ENCODE measurements around the gene TWIST2. TPM values are rescaled to one million over a fixed set of nuclear protein-coding genes. Genes with fewer than 3 reads are reported as not detected.

The TWIST2 gene
- total RNA-seq, 2 donors from 2014 or later: 41.4 to 62.1 TPM

GRCh38 chr2:238879621-238880377, 31.9 kb downstream of the TWIST2 start:
- H3K27ac ChIP-seq: no peak overlapping the region
- H3K27me3 ChIP-seq (replicated peaks; ENCODE audit: insufficient read depth): no peaks in the 10 kb centered on the region
- ATAC-seq (ENCODE audit: insufficient number of reproducible peaks, low FRiP score, low read depth) (no peak), DNase-seq (ENCODE audit: low spot score) (no peak)
- no peak for TF ChIP-seq CTCF (IDR thresholded peaks at IDR 0.05)
- no peaks in the 10 kb centered on the region for H3K4me1 ChIP-seq (ENCODE audit: control insufficient read depth in 1 of 2, low read depth in 2 of 2)
- no peak overlapping the region for H3K4me3 ChIP-seq
- H3K9me3 ChIP-seq: no peaks in the 10 kb centered on the region
- H3K36me3 ChIP-seq: no peaks in the 10 kb centered on the region

GRCh38 chr2:238881353-238882081, 33.6 kb downstream of the TWIST2 start:
- Histone ChIP-seq H3K27me3 (replicated peaks; ENCODE audit: insufficient read depth) (no peaks in the 10 kb centered on the region), H3K36me3 (no peaks in the 10 kb centered on the region), H3K4me1 (ENCODE audit: control insufficient read depth in 1 of 2, low read depth in 2 of 2) (no peaks in the 10 kb centered on the region), H3K4me3 (no peak overlapping the region), H3K9me3 (no peaks in the 10 kb centered on the region), H3K27ac (no peak overlapping the region)
- TF ChIP-seq CTCF (IDR thresholded peaks at IDR 0.05): no peak
- no peak for DNase-seq (ENCODE audit: low spot score)
- ATAC-seq (ENCODE audit: insufficient number of reproducible peaks, low FRiP score, low read depth): no peak

- Histone ChIP-seq H3K36me3 (no peaks in the 10 kb centered on the region), H3K4me1 (ENCODE audit: control insufficient read depth in 1 of 2, low read depth in 2 of 2) (no peaks in the 10 kb centered on the region), H3K27ac (no peak overlapping the region), H3K27me3 (replicated peaks; ENCODE audit: insufficient read depth) (no peaks in the 10 kb centered on the region), H3K4me3 (no peak overlapping the region), H3K9me3 (no peaks in the 10 kb centered on the region)
- TF ChIP-seq CTCF (IDR thresholded peaks at IDR 0.05): no peak
- DNase-seq (ENCODE audit: low spot score) (no peak), ATAC-seq (ENCODE audit: insufficient number of reproducible peaks, low FRiP score, low read depth) (no peak)
Measured at GRCh38 chr2:238882082-238882755, 34.3 kb downstream of the TWIST2 start.

- H3K36me3 ChIP-seq: no peaks in the 10 kb centered on the region
- ATAC-seq (ENCODE audit: insufficient number of reproducible peaks, low FRiP score, low read depth) (no peak), DNase-seq (ENCODE audit: low spot score) (no peak)
- no peak overlapping the region for H3K4me3 ChIP-seq
- no peak for TF ChIP-seq CTCF (IDR thresholded peaks at IDR 0.05)
- H3K9me3 ChIP-seq: no peaks in the 10 kb centered on the region
- no peaks in the 10 kb centered on the region for H3K4me1 ChIP-seq (ENCODE audit: control insufficient read depth in 1 of 2, low read depth in 2 of 2)
- H3K27ac ChIP-seq: no peak overlapping the region
- no peaks in the 10 kb centered on the region for H3K27me3 ChIP-seq (replicated peaks; ENCODE audit: insufficient read depth)
Measured at GRCh38 chr2:238883421-238883901, 35.6 kb downstream of the TWIST2 start.

All from thoracic aorta (tissue), 2 donors.